ENCODE measurements around the gene ZNF652. TPM values are rescaled to one million over a fixed set of nuclear protein-coding genes. Genes with fewer than 3 reads are reported as not detected.
A peak's percentile ranks its signal among the peaks of the same experiment; 100 is the strongest.
"Not testable (repeated sequence)": the region's sequence is repeated elsewhere in the genome, so short reads cannot be mapped to it uniquely, and the experiment has no call there.

Gene ZNF652
- total RNA-seq, 3 donors from 2014 or later = 34.2 to 157 (median 72.4) TPM

DNA sequence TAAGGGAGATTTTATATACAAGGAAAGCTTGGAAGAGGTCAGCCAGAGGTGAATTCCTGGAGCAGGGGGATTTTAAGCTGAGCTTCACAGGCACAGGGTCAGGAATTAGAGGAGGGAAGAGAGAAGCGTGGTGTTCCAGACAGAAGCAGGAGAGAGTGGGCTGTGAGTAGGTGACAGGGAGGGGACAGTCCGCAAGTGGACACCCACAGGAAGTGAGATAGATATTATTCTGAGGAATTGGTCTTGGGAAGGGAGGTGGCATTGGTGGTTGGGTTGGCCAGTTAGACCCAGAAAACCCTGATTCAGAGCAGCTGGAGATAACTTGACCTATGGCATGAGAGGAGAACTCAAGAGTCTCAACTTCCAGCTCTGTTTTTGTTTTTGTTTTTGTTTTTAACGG, 37.9 kb upstream of the ZNF652 start:
- TF ChIP-seq, protein P1, sequence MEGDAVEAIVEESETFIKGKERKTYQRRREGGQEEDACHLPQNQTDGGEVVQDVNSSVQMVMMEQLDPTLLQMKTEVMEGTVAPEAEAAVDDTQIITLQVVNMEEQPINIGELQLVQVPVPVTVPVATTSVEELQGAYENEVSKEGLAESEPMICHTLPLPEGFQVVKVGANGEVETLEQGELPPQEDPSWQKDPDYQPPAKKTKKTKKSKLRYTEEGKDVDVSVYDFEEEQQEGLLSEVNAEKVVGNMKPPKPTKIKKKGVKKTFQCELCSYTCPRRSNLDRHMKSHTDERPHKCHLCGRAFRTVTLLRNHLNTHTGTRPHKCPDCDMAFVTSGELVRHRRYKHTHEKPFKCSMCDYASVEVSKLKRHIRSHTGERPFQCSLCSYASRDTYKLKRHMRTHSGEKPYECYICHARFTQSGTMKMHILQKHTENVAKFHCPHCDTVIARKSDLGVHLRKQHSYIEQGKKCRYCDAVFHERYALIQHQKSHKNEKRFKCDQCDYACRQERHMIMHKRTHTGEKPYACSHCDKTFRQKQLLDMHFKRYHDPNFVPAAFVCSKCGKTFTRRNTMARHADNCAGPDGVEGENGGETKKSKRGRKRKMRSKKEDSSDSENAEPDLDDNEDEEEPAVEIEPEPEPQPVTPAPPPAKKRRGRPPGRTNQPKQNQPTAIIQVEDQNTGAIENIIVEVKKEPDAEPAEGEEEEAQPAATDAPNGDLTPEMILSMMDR (IDR thresholded peaks at IDR 0.05) = no peak
- no peak for TF ChIP-seq POLR2A (IDR thresholded peaks at IDR 0.05)
- TF ChIP-seq POLR2AphosphoS5 (IDR thresholded peaks at IDR 0.05) = no peak
- peak overlapping the region; percentile 19 to 71 for H3K27ac ChIP-seq
- H3K4me3 ChIP-seq = no peak overlapping the region
- H3K9me3 ChIP-seq = no peaks in the 10 kb centered on the region
- H3K27me3 ChIP-seq = no peaks in the 10 kb centered on the region
- no peak for DNase-seq (ENCODE audit: low spot score in 2 of 2)
- no peaks in the 10 kb centered on the region for H3K36me3 ChIP-seq
- intact Hi-C loops (cut with DNase I; ENCODE audit: low total_unique reads) = no loop called here
- H3K4me1 ChIP-seq = peaks cover 8 to 25% of the 10 kb centered on the region in 2 donors

DNA sequence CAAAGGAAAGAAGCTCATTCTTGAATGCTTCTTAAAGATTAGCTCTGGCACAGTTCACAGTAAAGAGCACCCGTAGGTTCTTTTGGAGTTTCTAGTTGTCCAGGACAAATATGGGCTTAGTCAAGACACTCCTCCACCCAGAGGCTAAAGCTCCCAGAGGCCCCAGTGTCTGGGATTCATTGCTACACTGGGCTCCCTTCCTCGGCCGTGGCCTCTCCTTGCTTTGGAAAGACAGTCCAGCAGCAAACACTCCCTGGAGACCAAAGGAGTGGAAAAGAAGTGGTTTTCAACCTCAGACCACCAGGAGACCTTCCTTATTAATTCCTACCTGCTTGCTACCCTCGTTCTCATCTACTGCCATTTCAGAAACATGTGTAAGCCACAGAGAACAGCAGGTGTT, 35.5 kb upstream of the ZNF652 start:
- Histone ChIP-seq H3K27ac (peak overlapping the region; percentile 43 to 52), H3K9me3 (no peaks in the 10 kb centered on the region), H3K4me3 (no peak overlapping the region), H3K4me1 (peaks cover 3 to 16% of the 10 kb centered on the region in 2 donors), H3K36me3 (no peaks in the 10 kb centered on the region), H3K27me3 (no peaks in the 10 kb centered on the region)
- DNase-seq (ENCODE audit: low spot score in 2 of 2) = no peak
- TF ChIP-seq, protein P1 (IDR thresholded peaks at IDR 0.05) = no peak
- TF ChIP-seq POLR2A (IDR thresholded peaks at IDR 0.05) (no peak), POLR2AphosphoS5 (IDR thresholded peaks at IDR 0.05) (no peak)
- intact Hi-C loops (cut with DNase I; ENCODE audit: low total_unique reads) = no loop called here

- no peaks in the 10 kb centered on the region for H3K36me3 ChIP-seq
- no peak for TF ChIP-seq POLR2AphosphoS5 (IDR thresholded peaks at IDR 0.05)
- TF ChIP-seq, protein P1 (IDR thresholded peaks at IDR 0.05) = no peak
- no peak for TF ChIP-seq POLR2A (IDR thresholded peaks at IDR 0.05)
- no peaks in the 10 kb centered on the region for H3K27me3 ChIP-seq
- no peak for DNase-seq (ENCODE audit: low spot score in 2 of 2)
- intact Hi-C loops (cut with DNase I; ENCODE audit: low total_unique reads) = no loop called here
- H3K27ac ChIP-seq = peak overlapping the region; percentile 22 to 76
- H3K4me1 ChIP-seq = peaks cover 4 to 23% of the 10 kb centered on the region in 2 donors
- no peaks in the 10 kb centered on the region for H3K9me3 ChIP-seq
- no peak overlapping the region for H3K4me3 ChIP-seq
Observed at GRCh38 chr17:49393491-49394255, 31.6 kb upstream of the ZNF652 start.

DNA sequence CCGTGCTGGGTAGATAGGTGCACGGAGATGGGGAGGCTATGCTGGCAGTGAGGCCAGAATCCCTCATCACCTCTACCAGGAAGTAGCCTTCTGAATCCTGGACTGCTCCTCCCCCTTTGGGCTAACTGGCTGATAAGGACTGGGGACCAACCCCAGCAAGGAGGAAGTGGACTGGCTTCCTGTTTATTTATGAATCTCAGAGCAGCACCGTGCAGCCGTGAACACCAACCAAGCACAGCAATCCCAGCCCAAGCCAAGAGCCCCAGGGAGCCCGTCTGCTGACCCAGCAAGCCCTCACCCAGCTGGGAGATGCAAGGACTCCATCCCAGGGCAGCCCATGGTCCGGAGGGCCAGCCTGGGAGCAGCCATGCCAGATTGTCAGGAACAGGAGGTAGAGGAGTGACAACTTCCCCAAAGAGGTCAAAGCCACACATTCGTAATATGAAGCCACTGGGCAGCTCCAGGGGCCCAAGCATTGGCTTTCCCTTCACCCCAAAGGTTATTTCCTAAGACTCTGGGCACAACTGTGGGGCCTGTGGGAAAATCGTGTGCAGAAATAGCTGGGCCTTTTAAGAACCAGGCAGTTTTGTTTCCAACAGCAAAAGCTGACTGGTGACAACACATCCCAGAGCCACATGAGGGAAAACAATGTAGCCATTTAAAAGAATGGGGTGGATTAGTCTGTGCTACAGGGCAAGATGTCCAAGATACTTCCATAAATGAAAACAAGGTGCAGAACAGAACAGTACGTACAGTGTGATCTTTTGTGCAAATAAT, 28.7 kb upstream of the ZNF652 start:
- Histone ChIP-seq H3K4me3 (peak overlapping the region in 2 of 3 donors; percentile 13 to 30), H3K36me3 (no peaks in the 10 kb centered on the region), H3K27me3 (no peaks in the 10 kb centered on the region), H3K27ac (peak overlapping the region; percentile 89 to 93), H3K4me1 (peaks cover 4 to 23% of the 10 kb centered on the region in 2 donors), H3K9me3 (no peaks in the 10 kb centered on the region)
- no peak for TF ChIP-seq POLR2A (IDR thresholded peaks at IDR 0.05)
- TF ChIP-seq, protein P1 (IDR thresholded peaks at IDR 0.05) = no peak
- TF ChIP-seq POLR2AphosphoS5 (IDR thresholded peaks at IDR 0.05) = no peak
- intact Hi-C loops (cut with DNase I; ENCODE audit: low total_unique reads) = no loop called here
- DNase-seq (ENCODE audit: low spot score in 2 of 2) = no peak

DNA sequence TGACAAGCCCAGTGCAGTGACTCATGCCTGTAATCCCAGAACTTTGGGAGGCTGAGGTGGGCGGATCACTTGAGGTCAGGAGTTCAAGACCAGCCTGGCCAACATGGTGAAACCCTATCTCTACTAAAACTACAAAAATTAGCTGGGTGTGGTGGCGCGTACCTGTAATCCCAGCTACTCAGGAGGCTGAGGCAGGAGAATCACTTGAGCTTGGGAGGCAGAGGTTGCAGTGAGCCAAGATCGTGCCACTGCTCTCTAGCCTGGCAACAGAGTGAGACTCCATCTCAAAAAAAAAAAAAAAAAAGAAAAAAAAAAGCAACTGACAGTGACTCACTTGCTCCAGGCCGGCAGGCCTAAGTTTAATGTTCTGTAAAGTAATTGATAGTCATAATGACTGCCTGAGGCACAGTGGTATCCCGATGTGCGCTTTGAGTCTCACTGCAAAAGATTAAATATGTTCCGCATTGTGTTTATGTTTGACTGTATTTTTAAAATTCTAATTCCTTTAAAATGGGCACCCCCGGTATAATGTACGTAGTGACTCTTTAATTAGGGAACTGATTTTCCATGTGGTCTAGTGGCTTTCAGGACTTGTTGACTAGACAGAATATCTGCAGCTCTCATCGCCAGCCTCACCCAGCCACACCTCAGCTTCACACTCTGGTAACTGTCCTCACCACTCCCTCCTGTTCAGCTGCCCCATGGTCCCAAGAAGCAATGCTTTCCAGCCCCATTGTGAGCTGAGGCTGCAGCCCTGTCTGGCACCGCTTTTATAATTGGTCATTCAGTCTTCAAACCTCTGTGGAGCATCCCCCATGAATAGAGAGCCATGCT, 27.7 kb upstream of the ZNF652 start:
- DNase-seq (ENCODE audit: low spot score in 2 of 2); H3K36me3 ChIP-seq; intact Hi-C loops (cut with DNase I; ENCODE audit: low total_unique reads); H3K27me3 ChIP-seq; H3K9me3 ChIP-seq; H3K4me3 ChIP-seq: not testable (repeated sequence)
- H3K4me1 ChIP-seq = peaks cover 4 to 23% of the 10 kb centered on the region in 2 donors
- H3K27ac ChIP-seq = peak overlapping the region; percentile 89 to 93
